ENCODE results near the gene EIF4G3.

DNA sequence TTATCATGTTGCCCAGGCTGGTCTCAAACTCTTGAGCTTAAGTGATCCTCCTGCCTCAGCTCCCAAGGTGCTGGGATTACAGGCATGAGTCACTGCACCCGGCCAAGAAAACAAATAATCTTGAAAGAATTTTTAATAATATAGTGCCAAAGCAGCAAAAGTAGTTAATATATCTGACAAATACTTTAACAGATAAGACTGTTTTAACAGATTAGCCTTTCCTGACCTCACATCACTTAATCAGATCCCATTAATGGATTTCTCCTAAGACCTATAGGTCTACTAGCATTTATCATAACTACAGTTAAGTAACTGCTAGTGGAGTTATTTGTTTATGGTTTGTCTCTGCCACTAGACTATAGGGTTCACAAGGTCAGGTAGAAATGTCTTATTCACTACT lies 328.5 kb downstream of the EIF4G3 start:
- TF ChIP-seq, protein P1, sequence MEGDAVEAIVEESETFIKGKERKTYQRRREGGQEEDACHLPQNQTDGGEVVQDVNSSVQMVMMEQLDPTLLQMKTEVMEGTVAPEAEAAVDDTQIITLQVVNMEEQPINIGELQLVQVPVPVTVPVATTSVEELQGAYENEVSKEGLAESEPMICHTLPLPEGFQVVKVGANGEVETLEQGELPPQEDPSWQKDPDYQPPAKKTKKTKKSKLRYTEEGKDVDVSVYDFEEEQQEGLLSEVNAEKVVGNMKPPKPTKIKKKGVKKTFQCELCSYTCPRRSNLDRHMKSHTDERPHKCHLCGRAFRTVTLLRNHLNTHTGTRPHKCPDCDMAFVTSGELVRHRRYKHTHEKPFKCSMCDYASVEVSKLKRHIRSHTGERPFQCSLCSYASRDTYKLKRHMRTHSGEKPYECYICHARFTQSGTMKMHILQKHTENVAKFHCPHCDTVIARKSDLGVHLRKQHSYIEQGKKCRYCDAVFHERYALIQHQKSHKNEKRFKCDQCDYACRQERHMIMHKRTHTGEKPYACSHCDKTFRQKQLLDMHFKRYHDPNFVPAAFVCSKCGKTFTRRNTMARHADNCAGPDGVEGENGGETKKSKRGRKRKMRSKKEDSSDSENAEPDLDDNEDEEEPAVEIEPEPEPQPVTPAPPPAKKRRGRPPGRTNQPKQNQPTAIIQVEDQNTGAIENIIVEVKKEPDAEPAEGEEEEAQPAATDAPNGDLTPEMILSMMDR (IDR thresholded peaks at IDR 0.05; ENCODE audit: low read length): no peak
- no peak for TF ChIP-seq EZH2 (IDR thresholded peaks at IDR 0.05; ENCODE audit: borderline replicate concordance, low read length)

All from OCI-LY1 (cell line).